Measurements from ENCODE around the gene PPARGC1A. TPM values are rescaled to one million over a fixed set of nuclear protein-coding genes. Genes with fewer than 3 reads are reported as not detected.

The PPARGC1A gene
- total and polyA plus RNA-seq, 2 donors (not counting 1 experiment from before 2014, with no cell fraction given), result not detected

- ChIA-PET POLR2A (no interaction called here), CTCF (no interaction called here)
- Histone ChIP-seq H3K27ac (ENCODE audit: low read length in 2 of 2) (no peak overlapping the region), H3K4me2 (replicated peaks; ENCODE audit: low read depth, low read length, poor library complexity, severe bottlenecking) (no peak overlapping the region), H3K9ac (ENCODE audit: low read length) (no peak overlapping the region), H3K4me1 (ENCODE audit: control insufficient read depth in 2 of 2, insufficient read depth in 2 of 2, low read length in 2 of 2) (no peaks in the 10 kb centered on the region), H3K36me3 (replicated peaks in 1 of 2; ENCODE audit: control extremely low read depth in 1 of 2, control insufficient read depth in 1 of 2, extremely low read depth in 1 of 2, insufficient read depth in 2 of 2, low read length in 1 of 2) (no peaks in the 10 kb centered on the region), H3K27me3 (replicated peaks in 1 of 4; ENCODE audit: control extremely low read depth in 1 of 4, control insufficient read depth in 3 of 4, insufficient read depth in 4 of 4, low read length in 3 of 4) (no peaks in the 10 kb centered on the region), H3K9me3 (ENCODE audit: control extremely low read depth in 1 of 3, control insufficient read depth in 2 of 3, insufficient read depth in 1 of 3, low read length in 2 of 3) (no peaks in the 10 kb centered on the region), H2AFZ (ENCODE audit: insufficient read depth, low read depth, low read length, poor library complexity, severe bottlenecking) (no peak overlapping the region), H3K4me3 (ENCODE audit: control extremely low read depth in 1 of 5, extremely low read depth in 1 of 5, insufficient read depth in 1 of 5, low read depth in 2 of 5, low read length in 4 of 5) (no peak overlapping the region), H4K20me1 (ENCODE audit: control insufficient read depth, insufficient read depth, low read length, poor library complexity, severe bottlenecking) (no peaks in the 10 kb centered on the region), H3K79me2 (ENCODE audit: control insufficient read depth, insufficient read depth, low read length) (no peaks in the 10 kb centered on the region)
- Mint-ChIP-seq H3K4me3 (no peak overlapping the region), H3K27ac (no peak overlapping the region), H3K9me3 (ENCODE audit: insufficient read depth) (no peaks in the 10 kb centered on the region), H3K27me3 (no peaks in the 10 kb centered on the region), H3K4me1 (no peaks in the 10 kb centered on the region)
- DNase-seq (no peak), ATAC-seq (ENCODE audit: low read depth) (no peak)
- no CpG with 5 or more reads among the region's 4 CpGs for WGBS (ENCODE audit: insufficient coverage)
- intact Hi-C loops (cut with micrococcal nuclease), result no loop called here
- TF ChIP-seq CTCF (IDR thresholded peaks at IDR 0.05), result no peak
- no peak for TF ChIP-seq EZH2 (IDR thresholded peaks at IDR 0.05; ENCODE audit: borderline replicate concordance, insufficient read depth, low read depth, low read length, poor library complexity, severe bottlenecking)
Measured at GRCh38 chr4:23899565-23899964, 9.7 kb upstream of the PPARGC1A start.

- no peaks in the 10 kb centered on the region for H3K27me3 Mint-ChIP-seq
- Histone ChIP-seq H3K4me2 (replicated peaks; ENCODE audit: low read depth, low read length, poor library complexity, severe bottlenecking) (no peak overlapping the region), H3K36me3 (replicated peaks in 1 of 2; ENCODE audit: control extremely low read depth in 1 of 2, control insufficient read depth in 1 of 2, extremely low read depth in 1 of 2, insufficient read depth in 2 of 2, low read length in 1 of 2) (no peaks in the 10 kb centered on the region), H3K4me1 (ENCODE audit: control insufficient read depth in 2 of 2, insufficient read depth in 2 of 2, low read length in 2 of 2) (no peaks in the 10 kb centered on the region), H2AFZ (ENCODE audit: insufficient read depth, low read depth, low read length, poor library complexity, severe bottlenecking) (no peak overlapping the region), H3K4me3 (ENCODE audit: control extremely low read depth in 1 of 5, extremely low read depth in 1 of 5, insufficient read depth in 1 of 5, low read depth in 2 of 5, low read length in 4 of 5) (no peak overlapping the region), H3K27me3 (replicated peaks in 1 of 4; ENCODE audit: control extremely low read depth in 1 of 4, control insufficient read depth in 3 of 4, insufficient read depth in 4 of 4, low read length in 3 of 4) (no peaks in the 10 kb centered on the region), H3K9ac (ENCODE audit: low read length) (no peak overlapping the region), H3K9me3 (ENCODE audit: control extremely low read depth in 1 of 3, control insufficient read depth in 2 of 3, insufficient read depth in 1 of 3, low read length in 2 of 3) (no peaks in the 10 kb centered on the region), H3K79me2 (ENCODE audit: control insufficient read depth, insufficient read depth, low read length) (no peaks in the 10 kb centered on the region), H3K27ac (ENCODE audit: low read length in 2 of 2) (no peak overlapping the region), H4K20me1 (ENCODE audit: control insufficient read depth, insufficient read depth, low read length, poor library complexity, severe bottlenecking) (no peaks in the 10 kb centered on the region)
- no peaks in the 10 kb centered on the region for H3K4me1 Mint-ChIP-seq
- WGBS (ENCODE audit: insufficient coverage), result 100% methylated on average over 2 of the region's 4 CpGs
- TF ChIP-seq EZH2 (IDR thresholded peaks at IDR 0.05; ENCODE audit: borderline replicate concordance, insufficient read depth, low read depth, low read length, poor library complexity, severe bottlenecking) (no peak), CTCF (IDR thresholded peaks at IDR 0.05) (no peak)
- ATAC-seq (ENCODE audit: low read depth) (no peak), DNase-seq (no peak)
- intact Hi-C loops (cut with micrococcal nuclease), result no loop called here
- CTCF ChIA-PET, result no interaction called here
- H3K4me3 Mint-ChIP-seq, result no peak overlapping the region
- POLR2A ChIA-PET, result no interaction called here
- H3K27ac Mint-ChIP-seq, result no peak overlapping the region
- no peaks in the 10 kb centered on the region for H3K9me3 Mint-ChIP-seq (ENCODE audit: insufficient read depth)
Measured at GRCh38 chr4:23897564-23898109, 7.8 kb upstream of the PPARGC1A start.

Data from B cell (primary cell).